Loucy (cell line): ENCODE results near the gene ADM.

ENCODE experiments used
- H2AFZ ChIP-seq: fragments of 200-600 bp; sonication (generic); 2 replicates; pipeline ENCODE4 v1.6.0; 2016; ENCODE audit warnings: antibody characterized with exemption, mild to moderate bottlenecking, low read length, moderate library complexity
- H3F3A ChIP-seq: fragments of 200-600 bp; 2 replicates; pipeline ENCODE4 v1.6.0; 2016; ENCODE audit warnings: antibody characterized with exemption, low read depth, mild to moderate bottlenecking
- H3K27me3 ChIP-seq: fragments of 200-600 bp; sonication (generic); 2 replicates; pipeline ENCODE4 v1.6.1; 2014; ENCODE audit warnings: low read length, mild to moderate bottlenecking; ENCODE audit not compliant: insufficient read depth, poor library complexity, severe bottlenecking
- H3K36me3 ChIP-seq: fragments of 200-600 bp; sonication (generic); 2 replicates; pipeline ENCODE4 v1.6.1; 2016; ENCODE audit warnings: low read length; ENCODE audit not compliant: insufficient read depth
- H3K4me1 ChIP-seq: fragments of 200-600 bp; sonication (generic); 2 replicates; pipeline ENCODE4 v1.5.1; 2014; ENCODE audit warnings: low read length, mild to moderate bottlenecking; ENCODE audit not compliant: insufficient read depth, poor library complexity, severe bottlenecking
- H3K4me2 ChIP-seq: fragments of 200-600 bp; sonication (generic); 2 replicates; pipeline ENCODE4 v1.6.0; 2014; ENCODE audit warnings: antibody characterized with exemption, low read length, low read depth, mild to moderate bottlenecking; ENCODE audit not compliant: poor library complexity, severe bottlenecking
- H3K4me3 ChIP-seq: fragments of 200-600 bp; sonication (generic); 2 replicates; pipeline ENCODE4 v1.5.1; 2014; ENCODE audit warnings: low read length, mild to moderate bottlenecking, mixed read lengths; ENCODE audit not compliant: poor library complexity, severe bottlenecking
- H3K79me2 ChIP-seq: fragments of 200-600 bp; sonication (generic); 2 replicates; pipeline ENCODE4 v1.6.1; 2014; ENCODE audit warnings: low read length; ENCODE audit not compliant: insufficient read depth
- H3K9ac ChIP-seq: fragments of 200-600 bp; sonication (generic); 2 replicates; pipeline ENCODE4 v1.6.0; 2014; ENCODE audit warnings: mild to moderate bottlenecking, low read depth, low read length, moderate library complexity; ENCODE audit not compliant: poor library complexity, severe bottlenecking
- H3K9me2 ChIP-seq: fragments of 200-600 bp; sonication (generic); replicated peaks from 2 replicates; pipeline ENCODE4 v1.6.1; 2016; ENCODE audit warnings: low read depth, low read length, mixed read lengths
- H3K9me3 ChIP-seq: fragments of 200-600 bp; sonication (generic); 2 replicates; pipeline ENCODE4 v1.6.1; 2014; ENCODE audit warnings: mild to moderate bottlenecking, antibody characterized with exemption, low read length, low read depth; ENCODE audit not compliant: insufficient read depth
- H4K20me1 ChIP-seq: fragments of 200-600 bp; sonication (generic); 2 replicates; pipeline ENCODE4 v1.6.0; 2014; ENCODE audit warnings: antibody characterized with exemption, low read length, mild to moderate bottlenecking; ENCODE audit not compliant: insufficient read depth, poor library complexity, severe bottlenecking
- CTCF ChIP-seq: fragments of 200-600 bp; sonication (generic); conservative IDR thresholded peaks from 2 replicates; pipeline ENCODE4 v1.5.1; 2014; ENCODE audit warnings: mild to moderate bottlenecking, antibody characterized with exemption, low read length
- EZH2phosphoT487 ChIP-seq: fragments of 200-600 bp; IDR thresholded peaks from 2 replicates; pipeline ENCODE4 v1.6.1; 2018; ENCODE audit warnings: antibody characterized with exemption, mild to moderate bottlenecking, moderate library complexity, borderline replicate concordance

The ADM gene

GRCh38 chr11:10287140-10287539, 17.7 kb upstream of the ADM start:
- H3K79me2 ChIP-seq = no peaks in the 10 kb centered on the region
- no peak overlapping the region for H3K4me3 ChIP-seq

GRCh38 chr11:10287766-10288715, 16.8 kb upstream of the ADM start:
- Histone ChIP-seq H3F3A (no peaks in the 10 kb centered on the region), H2AFZ (no peak overlapping the region), H3K79me2 (peaks cover 5% of the 10 kb centered on the region; the same call in 1 of the 2 replicates), H3K9me2 (no peaks in the 10 kb centered on the region), H4K20me1 (no peaks in the 10 kb centered on the region), H3K27me3 (no peaks in the 10 kb centered on the region), H3K36me3 (no peaks in the 10 kb centered on the region), H3K9ac (no peak overlapping the region), H3K4me2 (no peak overlapping the region), H3K4me1 (peaks cover 33% of the 10 kb centered on the region), H3K9me3 (no peaks in the 10 kb centered on the region), H3K4me3 (no peak overlapping the region)
- TF ChIP-seq CTCF (no peak), EZH2phosphoT487 (no peak)

More at GRCh38 chr11:10287140-10287539, 17.7 kb upstream of the ADM start:
- no peaks in the 10 kb centered on the region for H4K20me1 ChIP-seq
- no peaks in the 10 kb centered on the region for H3F3A ChIP-seq
- no peaks in the 10 kb centered on the region for H3K9me2 ChIP-seq
- H3K27me3 ChIP-seq = no peaks in the 10 kb centered on the region
- TF ChIP-seq CTCF = no peak
- no peak for TF ChIP-seq EZH2phosphoT487
- H3K9ac ChIP-seq = no peak overlapping the region
- peaks cover 26% of the 10 kb centered on the region for H3K4me1 ChIP-seq
- no peaks in the 10 kb centered on the region for H3K9me3 ChIP-seq
- no peaks in the 10 kb centered on the region for H3K36me3 ChIP-seq
- H3K4me2 ChIP-seq = no peak overlapping the region
- no peak overlapping the region for H2AFZ ChIP-seq

- Histone ChIP-seq H2AFZ (no peak overlapping the region), H3K9me2 (no peaks in the 10 kb centered on the region), H3K9me3 (no peaks in the 10 kb centered on the region), H3K79me2 (peaks cover 10% of the 10 kb centered on the region; the same call in 1 of the 2 replicates), H3F3A (no peaks in the 10 kb centered on the region), H3K36me3 (no peaks in the 10 kb centered on the region), H3K27me3 (peaks cover 4% of the 10 kb centered on the region), H3K4me3 (no peak overlapping the region), H4K20me1 (no peaks in the 10 kb centered on the region), H3K4me2 (no peak overlapping the region), H3K9ac (no peak overlapping the region), H3K4me1 (peaks cover 38% of the 10 kb centered on the region)
- no peak for TF ChIP-seq CTCF
- no peak for TF ChIP-seq EZH2phosphoT487
Measured at GRCh38 chr11:10288881-10289764, 15.8 kb upstream of the ADM start.
